A549 (cell line): ENCODE results near the gene CAPN14.

Experiments used
- BCL3 ChIP-seq: fragments of >200 bp; sonication (Bioruptor Twin); formaldehyde crosslinking; IDR thresholded peaks from 3 replicates; pipeline ENCODE4 v1.6.1; 2016
- CEBPB ChIP-seq, 2 experiments: fragments of >200 bp in 1 of 2; sonication (Bioruptor Twin) in 1 of 2; formaldehyde crosslinking in 1 of 2; IDR thresholded peaks; 2 replicates each; pipeline ENCODE4 v1.6.1; 2012 to 2016
- EHMT2 ChIP-seq: fragments of 200-600 bp; sonication (generic); IDR thresholded peaks from 2 replicates; pipeline ENCODE4 v1.6.1; 2016; ENCODE audit warnings: antibody characterized with exemption, low read depth, mild to moderate bottlenecking, moderate library complexity
- KDM1A ChIP-seq: fragments of 200-600 bp; sonication (generic); IDR thresholded peaks from 2 replicates; pipeline ENCODE4 v1.6.1; 2016; ENCODE audit warnings: low read depth, mild to moderate bottlenecking
- SMC3 ChIP-seq: fragments of >200 bp; sonication (Bioruptor Twin); formaldehyde crosslinking; IDR thresholded peaks from 3 replicates; pipeline ENCODE4 v1.6.1; 2018; ENCODE audit warnings: inconsistent platforms

GRCh38 chr2:31246184-31246852 lies 29.0 kb upstream of the CAPN14 start:
- TF ChIP-seq CEBPB (IDR thresholded peaks at IDR 0.05) (no peak), EHMT2 (no peak), BCL3 (no peak), KDM1A (no peak), SMC3 (no peak)
